Urinary bladder (tissue), 4 donors: ENCODE measurements around the gene ATP13A3. TPM values are rescaled to one million over a fixed set of nuclear protein-coding genes. Genes with fewer than 3 reads are reported as not detected.

Experiments
- DNase-seq: peaks from one replicate; pipeline ENCODE4 v3.0.0-alpha.2; 2015; ENCODE audit errors: extremely low spot score
- H3K27ac ChIP-seq: one replicate; pipeline ENCODE4 v1.5.1; 2013; ENCODE audit warnings: low read depth, mild to moderate bottlenecking, moderate library complexity
- H3K36me3 ChIP-seq: one replicate; pipeline ENCODE4 v1.6.1; 2013; ENCODE audit warnings: mild to moderate bottlenecking, moderate library complexity; ENCODE audit not compliant: insufficient read depth
- H3K4me1 ChIP-seq: one replicate; pipeline ENCODE4 v1.6.1; 2013; ENCODE audit warnings: mild to moderate bottlenecking, moderate library complexity; ENCODE audit not compliant: insufficient read depth
- H3K4me3 ChIP-seq: one replicate; pipeline ENCODE4 v1.5.1; 2013; ENCODE audit warnings: low read depth, low read length
- WGBS: extraction: QIAGEN DNeasy Blood & Tissue Kit; methylation state at CpG from one replicate; pipeline ENCODE4 v1.1.7; 2013; 5-methylcytosine and 5-hydroxymethylcytosine counted together
- polyA plus RNA-seq: library from polyadenylated mRNA; stranded (reverse); fragments of 200-250 nt; gene quantifications from one replicate; pipeline ENCODE4 v1.2.3, GENCODE V29; 2013
- total RNA-seq: library from RNA; depleted of rRNA; stranded (reverse); fragments of >200 nt; gene quantifications from one replicate; pipeline ENCODE4 v1.2.3, GENCODE V29; 2014
- donor health status: healthy with polysubstance abuse.
- donor health status: healthy.

Gene ATP13A3
- total and polyA plus RNA-seq, 2 donors = 20.3 to 111 TPM

DNA sequence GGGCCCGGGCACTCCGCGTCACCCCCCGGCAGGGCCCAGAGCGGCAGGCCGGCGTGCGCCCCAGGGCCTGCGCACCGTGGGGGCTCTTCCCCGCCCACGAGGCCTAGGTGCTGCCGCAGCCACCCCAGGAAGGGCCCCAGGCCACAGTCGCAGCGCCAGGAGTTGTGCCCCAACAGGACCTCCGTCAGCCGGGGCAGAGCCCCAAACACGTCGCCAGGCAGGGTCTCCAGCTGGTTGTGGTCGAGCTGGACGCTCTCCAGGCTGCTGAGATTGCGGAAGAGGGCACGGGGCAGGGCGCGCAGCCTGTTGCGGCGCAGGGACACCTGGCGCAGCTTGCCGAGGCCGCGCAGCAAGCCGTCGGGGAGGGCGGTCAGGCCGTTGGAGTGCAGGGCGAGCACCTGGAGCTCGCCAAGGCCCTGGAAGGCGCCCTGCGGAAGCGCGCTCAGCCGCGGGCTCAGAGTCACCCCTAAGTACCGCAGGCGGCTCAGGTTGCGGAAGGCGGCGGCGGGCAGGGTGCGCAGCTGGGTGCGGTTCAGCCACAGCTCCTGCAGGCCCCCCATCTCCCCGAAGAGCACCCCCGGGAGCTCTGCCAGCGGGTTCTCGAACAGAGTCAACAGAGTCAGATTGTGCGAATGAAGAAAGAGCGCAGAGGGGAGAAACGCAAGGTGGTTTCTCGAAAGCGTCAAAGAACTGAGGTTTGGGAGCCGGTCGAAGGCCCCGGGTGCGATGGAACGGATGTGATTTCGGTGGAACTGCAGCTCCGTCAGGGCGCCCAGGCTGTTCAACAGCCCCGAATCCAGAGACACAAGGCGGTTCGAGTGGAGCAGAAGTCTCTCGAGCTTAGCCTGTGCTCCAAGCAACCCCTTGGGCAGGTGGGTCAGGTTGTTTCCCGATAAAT lies 89.7 kb downstream of the ATP13A3 start:
- Histone ChIP-seq H3K27ac (peak overlapping the region; percentile 29), H3K4me3 (peak overlapping the region; percentile 14)
- DNase-seq = no peak

GRCh38 chr3:194396539-194396858 lies 90.3 kb downstream of the ATP13A3 start:
- no peak for DNase-seq
- WGBS = 8% methylated on average over 13 of the region's 13 CpGs
- Histone ChIP-seq H3K4me1 (peaks cover 2% of the 10 kb centered on the region), H3K27ac (peak overlapping the region; percentile 29), H3K4me3 (peak overlapping the region; percentile 14), H3K36me3 (no peaks in the 10 kb centered on the region)

More for the DNA sequence above, 89.7 kb downstream of the ATP13A3 start:
- H3K4me1 ChIP-seq = peaks cover 2% of the 10 kb centered on the region
- no peaks in the 10 kb centered on the region for H3K36me3 ChIP-seq
- 23% methylated on average over 73 of the region's 73 CpGs for WGBS

GRCh38 chr3:194395778-194396538 lies 90.8 kb downstream of the ATP13A3 start:
- Histone ChIP-seq H3K4me3 (peak overlapping the region; percentile 1), H3K27ac (peak overlapping the region; percentile 85)
- DNase-seq = no peak

DNA sequence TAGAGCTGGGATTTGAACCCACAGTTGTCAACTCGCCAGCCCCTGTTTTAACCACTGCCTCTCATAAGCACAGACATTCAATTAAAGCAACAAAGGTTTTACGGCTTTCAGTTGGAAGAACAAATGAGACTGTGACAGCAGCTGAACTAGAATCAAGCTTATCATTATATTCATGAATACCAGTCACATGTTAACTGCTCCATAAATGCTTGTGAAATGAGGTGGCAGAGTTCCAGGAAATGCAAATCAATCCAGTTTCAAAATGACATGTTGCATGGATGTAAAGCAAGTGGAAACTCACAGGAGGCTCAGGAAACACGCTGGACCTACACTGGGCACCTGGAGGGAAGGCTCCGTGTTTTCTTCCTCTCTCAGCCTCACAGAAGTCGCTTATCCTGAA lies 91.6 kb downstream of the ATP13A3 start:
- 83% methylated on average over 5 of the region's 5 CpGs for WGBS
- Histone ChIP-seq H3K36me3 (no peaks in the 10 kb centered on the region), H3K4me3 (no peak overlapping the region), H3K27ac (no peak overlapping the region), H3K4me1 (peaks cover 2% of the 10 kb centered on the region)
- DNase-seq = no peak

More at GRCh38 chr3:194395778-194396538, 90.8 kb downstream of the ATP13A3 start:
- Histone ChIP-seq H3K36me3 (no peaks in the 10 kb centered on the region), H3K4me1 (peaks cover 2% of the 10 kb centered on the region)
- 33% methylated on average over 26 of the region's 26 CpGs for WGBS

- peaks cover 2% of the 10 kb centered on the region for H3K4me1 ChIP-seq
- no peaks in the 10 kb centered on the region for H3K36me3 ChIP-seq
- H3K27ac ChIP-seq = no peak overlapping the region
- WGBS = 87% methylated on average over 7 of the region's 7 CpGs
- DNase-seq = no peak
- no peak overlapping the region for H3K4me3 ChIP-seq
Observed at GRCh38 chr3:194392576-194392975, 94.2 kb downstream of the ATP13A3 start.

DNA sequence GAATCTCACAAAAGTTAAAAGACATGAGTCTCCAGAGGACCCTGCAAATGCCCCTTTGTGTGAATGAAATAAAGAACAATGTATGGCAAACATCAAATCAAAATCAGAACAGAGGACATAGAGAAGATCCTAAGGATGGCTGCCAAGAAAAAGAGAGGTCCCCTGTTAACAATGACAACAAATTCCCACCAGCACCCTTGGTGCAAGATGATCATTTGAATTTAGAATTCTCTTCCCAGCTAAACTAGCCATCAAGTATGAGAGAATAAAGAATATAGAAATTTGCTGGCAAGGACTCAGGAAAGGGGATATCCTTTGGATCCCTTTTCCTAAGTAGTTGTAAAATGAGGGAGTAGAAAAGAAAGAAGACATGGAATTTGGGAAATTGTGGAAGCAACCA lies 96.0 kb downstream of the ATP13A3 start:
- no peak overlapping the region for H3K27ac ChIP-seq
- H3K36me3 ChIP-seq = no peaks in the 10 kb centered on the region
- H3K4me3 ChIP-seq = no peak overlapping the region
- no peak for DNase-seq
- no peaks in the 10 kb centered on the region for H3K4me1 ChIP-seq

GRCh38 chr3:194389269-194389668 lies 97.5 kb downstream of the ATP13A3 start:
- no peaks in the 10 kb centered on the region for H3K36me3 ChIP-seq
- WGBS = 93% methylated on average over 8 of the region's 8 CpGs
- no peak overlapping the region for H3K4me3 ChIP-seq
- H3K27ac ChIP-seq = no peak overlapping the region
- DNase-seq = no peak
- H3K4me1 ChIP-seq = no peaks in the 10 kb centered on the region

DNA sequence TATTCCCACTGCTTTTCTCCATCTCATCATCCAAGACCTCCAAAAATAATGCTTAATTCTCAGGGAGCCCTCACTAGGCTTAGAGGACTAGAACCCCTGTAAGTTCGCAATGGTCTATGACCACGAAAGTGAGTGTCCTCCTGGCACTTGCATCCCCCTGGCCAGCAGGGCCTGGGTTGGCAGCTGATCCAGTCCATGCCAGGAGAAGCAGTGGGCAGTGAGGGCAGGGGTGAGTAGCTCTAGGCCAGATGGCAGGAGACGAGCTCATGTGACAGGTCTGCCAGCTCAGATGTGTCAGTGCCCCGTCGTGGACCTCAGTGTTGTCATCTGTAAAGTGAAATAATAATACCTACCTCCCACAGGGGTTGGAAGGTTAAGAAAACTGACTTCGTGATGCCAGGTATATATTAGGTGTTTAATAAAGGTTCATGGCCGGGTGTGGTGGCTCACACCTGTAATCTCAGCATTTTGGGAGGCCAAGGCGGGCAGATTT lies 98.8 kb downstream of the ATP13A3 start:
- H3K4me3 ChIP-seq = no peak overlapping the region
- H3K27ac ChIP-seq = no peak overlapping the region
- no peak for DNase-seq
- no peaks in the 10 kb centered on the region for H3K36me3 ChIP-seq
- 95% methylated on average over 8 of the region's 8 CpGs for WGBS
- H3K4me1 ChIP-seq = no peaks in the 10 kb centered on the region

DNA sequence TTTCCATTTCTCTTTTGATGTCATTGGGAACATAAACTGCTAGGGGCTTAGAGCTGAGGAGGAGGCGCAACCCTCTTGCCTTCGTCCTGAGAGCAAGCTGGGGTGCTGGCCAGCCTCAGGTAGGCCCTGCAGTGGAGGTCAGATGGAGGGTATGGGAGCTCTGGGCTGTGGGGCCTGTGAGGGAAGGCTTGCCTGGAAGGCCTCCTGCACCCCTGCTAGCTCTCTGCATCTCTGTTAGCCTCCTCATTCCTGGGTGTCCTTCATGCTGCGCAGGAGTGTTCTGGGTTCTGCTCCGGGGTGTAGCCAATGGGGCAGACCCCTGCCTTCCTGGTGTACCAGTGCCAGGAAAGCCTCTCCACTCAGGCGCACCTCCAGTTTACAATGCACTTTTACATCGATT lies 99.5 kb downstream of the ATP13A3 start:
- H3K36me3 ChIP-seq = no peaks in the 10 kb centered on the region
- no peak overlapping the region for H3K27ac ChIP-seq
- H3K4me3 ChIP-seq = no peak overlapping the region
- H3K4me1 ChIP-seq = no peaks in the 10 kb centered on the region
- DNase-seq = no peak
- 97% methylated on average over 6 of the region's 6 CpGs for WGBS

GRCh38 chr3:194386648-194387047 lies 100.2 kb downstream of the ATP13A3 start:
- H3K36me3 ChIP-seq = no peaks in the 10 kb centered on the region
- no peak for DNase-seq
- no peaks in the 10 kb centered on the region for H3K4me1 ChIP-seq
- no peak overlapping the region for H3K4me3 ChIP-seq
- no peak overlapping the region for H3K27ac ChIP-seq
- WGBS = 68% methylated on average over 7 of the region's 7 CpGs

- Histone ChIP-seq H3K4me3 (no peak overlapping the region), H3K4me1 (no peaks in the 10 kb centered on the region), H3K27ac (no peak overlapping the region), H3K36me3 (no peaks in the 10 kb centered on the region)
- WGBS = 67% methylated on average over 15 of the region's 15 CpGs
- no peak for DNase-seq
Observed at GRCh38 chr3:194386066-194386465, 100.7 kb downstream of the ATP13A3 start.

GRCh38 chr3:194384569-194385001 lies 102.2 kb downstream of the ATP13A3 start:
- Histone ChIP-seq H3K36me3 (no peaks in the 10 kb centered on the region), H3K4me1 (no peaks in the 10 kb centered on the region), H3K27ac (no peak overlapping the region), H3K4me3 (no peak overlapping the region)
- DNase-seq = no peak
- 90% methylated on average over 12 of the region's 12 CpGs for WGBS

GRCh38 chr3:194384156-194384555 lies 102.6 kb downstream of the ATP13A3 start:
- Histone ChIP-seq H3K4me3 (no peak overlapping the region), H3K36me3 (no peaks in the 10 kb centered on the region), H3K4me1 (no peaks in the 10 kb centered on the region), H3K27ac (no peak overlapping the region)
- DNase-seq = no peak
- WGBS = 73% methylated on average over 6 of the region's 6 CpGs
